LNCAP (cell line): ENCODE measurements around the gene USP10.

Experiments used
- CTCF ChIP-seq: fragments of 450-650 bp; IDR thresholded peaks from 2 replicates; pipeline ENCODE4 v1.5.1; 2017; ENCODE audit warnings: mild to moderate bottlenecking

Gene USP10

GRCh38 chr16:84675884-84676283 is 23.9 kb upstream of the USP10 start:
- no peak for TF ChIP-seq CTCF

DNA sequence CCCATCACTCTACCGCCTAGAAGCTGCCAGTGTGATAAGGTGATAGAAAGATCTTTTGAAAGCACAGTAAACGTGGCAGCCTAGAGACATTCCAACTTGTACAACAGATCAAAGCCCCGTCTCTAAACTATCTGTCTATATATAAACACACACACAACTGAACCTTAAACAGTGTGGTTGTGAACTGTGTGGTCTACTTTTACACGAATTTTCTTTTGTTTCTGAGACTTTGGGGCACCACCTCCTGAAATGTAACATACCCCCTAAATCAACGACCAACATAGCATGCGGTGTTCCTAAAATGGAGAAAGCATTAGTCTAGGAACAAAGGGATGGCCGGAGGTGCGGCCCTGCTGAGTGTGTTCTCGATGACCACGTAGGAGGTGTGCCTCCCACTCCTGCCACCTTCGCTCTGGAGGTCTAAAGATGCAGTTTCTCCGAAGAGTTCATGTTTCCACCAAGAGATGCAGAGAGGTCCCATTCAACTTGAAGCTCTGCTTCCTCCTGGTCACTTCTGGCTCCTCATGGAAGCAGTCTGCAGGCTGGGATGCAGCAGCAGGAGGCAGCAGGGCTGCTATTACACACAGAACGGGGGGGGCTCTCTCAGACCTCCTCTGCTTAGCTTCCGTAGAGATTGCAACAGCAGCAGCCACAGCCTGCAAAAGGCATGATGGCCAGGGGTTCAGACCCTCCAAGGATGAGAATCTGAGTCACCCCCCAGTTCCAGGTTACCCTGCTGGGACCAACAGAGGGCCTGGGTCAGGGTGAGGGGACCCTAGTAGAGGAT is 22.6 kb upstream of the USP10 start:
- no peak for TF ChIP-seq CTCF

GRCh38 chr16:84677849-84678248 is 22.0 kb upstream of the USP10 start:
- no peak for TF ChIP-seq CTCF

- TF ChIP-seq CTCF = no peak
These were observed 21.3 kb upstream of the USP10 start for GRCh38 chr16:84678541-84678940.

DNA sequence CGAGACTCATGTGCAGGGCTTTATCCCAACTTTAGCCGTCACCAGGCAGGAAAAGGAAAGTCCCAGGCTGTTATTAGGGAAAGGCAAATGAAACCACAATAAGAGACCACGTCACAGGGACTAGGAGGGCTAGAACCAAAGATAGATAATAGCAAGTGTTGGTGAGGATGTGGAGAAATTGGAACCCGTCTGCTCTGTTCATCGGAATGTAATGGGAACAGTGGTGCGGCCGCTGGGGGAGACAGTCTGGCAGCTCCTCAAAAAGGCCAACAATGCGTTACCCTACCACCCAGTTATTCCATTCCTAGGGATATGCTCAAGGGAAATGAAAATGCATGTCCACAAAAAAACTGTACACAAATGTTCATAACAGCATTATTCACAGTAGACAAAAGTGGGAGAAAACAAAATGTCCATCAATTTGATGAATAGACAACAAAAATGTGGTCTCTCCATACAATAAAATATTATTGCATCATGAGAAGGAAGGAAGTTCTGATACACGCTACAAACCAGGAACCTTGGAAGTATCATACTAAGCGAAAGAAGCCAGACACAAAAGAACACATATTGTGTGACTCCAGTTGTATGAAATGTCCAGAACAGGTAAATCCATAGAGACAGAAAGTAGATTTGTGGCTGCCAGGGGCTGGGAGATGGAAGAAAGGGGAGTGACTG is 19.5 kb upstream of the USP10 start:
- no peak for TF ChIP-seq CTCF

- TF ChIP-seq CTCF = no peak
These were observed 18.8 kb upstream of the USP10 start for GRCh38 chr16:84680843-84681629.

- TF ChIP-seq CTCF = no peak
These were observed 15.9 kb upstream of the USP10 start for GRCh38 chr16:84683691-84684591.
